CD4-positive, alpha-beta T cell (primary cell): ENCODE measurements around the gene MYO5A. TPM values are rescaled to one million over a fixed set of nuclear protein-coding genes. Genes with fewer than 3 reads are reported as not detected.
A peak's percentile ranks its signal among the peaks of the same experiment; 100 is the strongest.

Experiments used
- ATAC-seq: fragments of 200-7000 bp; cut with Tn5 transposase; one replicate; pipeline ENCODE4 v1.10.0; 2022; ENCODE audit warnings: mild to moderate bottlenecking; ENCODE audit not compliant: poor library complexity
- CTCF ChIA-PET: fragments of 350-600 bp; sonication (Branson Sonifier 250); formaldehyde crosslinking; loops from one replicate; lab custom pipeline; 2021; ENCODE audit warnings: antibody characterized with exemption, inconsistent platforms; lab: Charles Lee
- POLR2A ChIA-PET: fragments of 350-600 bp; sonication (Branson Sonifier 250); formaldehyde crosslinking; loops from one replicate; lab custom pipeline; 2021; ENCODE audit warnings: antibody characterized with exemption, inconsistent platforms; lab: Charles Lee
- DNase-seq, 14 experiments: peaks; one replicate each; pipeline ENCODE4 v3.0.0-alpha.2; 2013 to 2020; ENCODE audit warnings: mixed read lengths in 2 of 14
- H3K27ac ChIP-seq, 2 donors: one replicate each; pipeline versions ENCODE4 v1.5.1 to v1.7.0; 2013; ENCODE audit warnings: low read length in 2 of 2, low read depth in 1 of 2, mild to moderate bottlenecking in 1 of 2
- H3K27me3 ChIP-seq, 2 experiments: 1 replicate in 1 of 2; 2 replicates in 1 of 2; pipeline versions ENCODE4 v1.6.1 to v1.7.0; 2013; ENCODE audit warnings: low read length in 2 of 2, control low read depth in 1 of 2, mild to moderate bottlenecking in 1 of 2, moderate library complexity in 1 of 2; ENCODE audit not compliant: insufficient read depth in 2 of 2, control insufficient read depth in 1 of 2
- H3K36me3 ChIP-seq: one replicate; pipeline ENCODE4 v1.6.1; 2013; ENCODE audit warnings: low read length, control low read depth; ENCODE audit not compliant: insufficient read depth
- H3K4me1 ChIP-seq: one replicate; pipeline ENCODE4 v1.6.1; 2013; ENCODE audit warnings: low read length, control low read depth; ENCODE audit not compliant: insufficient read depth
- H3K4me3 ChIP-seq: one replicate; pipeline ENCODE4 v1.5.1; 2013; ENCODE audit warnings: mild to moderate bottlenecking, low read length, moderate library complexity
- H3K9me3 ChIP-seq, 2 experiments: 1 replicate in 1 of 2; 2 replicates in 1 of 2; pipeline versions ENCODE4 v1.6.1 to v1.7.0; 2013; ENCODE audit warnings: low read length in 2 of 2, mild to moderate bottlenecking in 2 of 2, control low read depth in 1 of 2, moderate library complexity in 1 of 2; ENCODE audit not compliant: control insufficient read depth in 1 of 2, insufficient read depth in 1 of 2
- H3K27ac Mint-ChIP-seq: one replicate; pipeline ENCODE4 v1.8.0; 2020; ENCODE audit warnings: mixed read lengths
- H3K27me3 Mint-ChIP-seq: one replicate; pipeline ENCODE4 v1.8.0; 2021; ENCODE audit warnings: mixed read lengths
- H3K36me3 Mint-ChIP-seq: one replicate; pipeline ENCODE4 v1.8.0; 2021; ENCODE audit warnings: low read depth, mixed read lengths
- H3K4me1 Mint-ChIP-seq: one replicate; pipeline ENCODE4 v1.8.0; 2021; ENCODE audit warnings: low read depth, mixed read lengths
- H3K4me3 Mint-ChIP-seq: one replicate; pipeline ENCODE4 v1.8.0; 2020; ENCODE audit warnings: mild to moderate bottlenecking, mixed read lengths
- H3K9me3 Mint-ChIP-seq: one replicate; pipeline ENCODE4 v1.8.0; 2020; ENCODE audit warnings: mixed read lengths
- CTCF ChIP-seq: fragments of 200-600 bp; IDR thresholded peaks from one replicate; pipeline ENCODE4 v1.8.0; 2022; ENCODE audit warnings: antibody characterized with exemption, mild to moderate bottlenecking
- intact Hi-C, 2 experiments: fragments of 100-400 bp; cut with DNase I in 1 of 2; cut with micrococcal nuclease in 1 of 2; formaldehyde crosslinking; loops; one replicate each; pipeline versions ENCODE4 v1.15.1 to v1.9.0; 2023 to 2025; cut with DNase I, micrococcal nuclease
- total RNA-seq, 174 experiments: library from RNA in 2 of 174; stranded (reverse) in 2 of 174; gene quantifications; one replicate each; pipeline ENCODE4 v1.2.3 and lab custom pipeline; 2021 to 2026

Gene MYO5A
- total RNA-seq, 2 experiments from 2014 or later: 25.5 TPM

GRCh38 chr15:52505151-52505550 lies 23.5 kb downstream of the MYO5A start:
- ATAC-seq (no peak), DNase-seq (no peak)
- intact Hi-C loops: no loop called here
- Mint-ChIP-seq H3K36me3 (no peaks in the 10 kb centered on the region), H3K4me1 (peaks cover 53% of the 10 kb centered on the region), H3K27ac (no peak overlapping the region), H3K27me3 (no peaks in the 10 kb centered on the region), H3K9me3 (no peaks in the 10 kb centered on the region), H3K4me3 (no peak overlapping the region)
- H3K27ac ChIP-seq: no peak overlapping the region
- ChIA-PET POLR2A (no interaction called here), CTCF (interaction anchor here (0.5 to 1.1 kb wide), 2 partner anchors 17 to 72 kb away, joined by 3 read pairs; no protein-coding TSS in a partner anchor)
- TF ChIP-seq CTCF: no peak
- no peaks in the 10 kb centered on the region for H3K9me3 ChIP-seq
- H3K27me3 ChIP-seq: no peaks in the 10 kb centered on the region
- H3K4me1 ChIP-seq: peaks cover 7% of the 10 kb centered on the region
- no peak overlapping the region for H3K4me3 ChIP-seq
- H3K36me3 ChIP-seq: no peaks in the 10 kb centered on the region

DNA sequence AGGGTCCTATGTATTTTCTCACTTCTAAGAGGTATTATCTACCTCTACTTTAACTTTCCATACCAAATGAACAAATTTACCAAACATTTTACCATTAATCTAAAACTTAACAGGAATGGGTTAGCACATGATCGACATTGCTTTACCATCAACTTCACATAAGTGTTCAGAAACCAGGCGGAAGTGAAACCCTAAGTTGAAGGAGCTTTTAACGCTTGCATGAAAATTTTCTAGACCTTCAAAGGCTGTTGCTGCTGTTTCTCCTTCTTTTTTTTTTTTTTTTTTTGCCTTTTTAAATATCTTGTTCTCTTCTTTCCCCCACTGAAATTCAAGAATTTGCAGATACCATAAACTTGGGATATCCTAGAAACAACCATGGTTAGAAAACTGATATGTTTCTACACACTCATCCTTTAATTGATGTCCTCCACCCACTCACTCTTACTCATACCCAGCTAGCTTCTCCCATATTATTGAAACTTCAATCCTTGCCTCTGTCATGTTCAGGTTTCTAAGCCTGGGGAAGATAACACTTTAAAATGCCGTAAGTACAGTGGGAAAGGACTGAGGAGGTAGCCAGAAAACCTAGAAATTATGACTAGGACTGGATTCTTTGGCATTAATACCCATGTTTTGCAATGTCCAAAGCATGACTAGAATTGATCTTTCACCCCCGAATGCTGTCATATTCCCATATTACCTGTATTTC lies 24.7 kb downstream of the MYO5A start:
- POLR2A ChIA-PET: interaction anchor here (0.6 to 1.0 kb wide), 3 partner anchors 22 to 63 kb away, joined by 3 to 5 read pairs (median 3); no protein-coding TSS in a partner anchor
- TF ChIP-seq CTCF: no peak
- intact Hi-C loops: no loop called here

DNA sequence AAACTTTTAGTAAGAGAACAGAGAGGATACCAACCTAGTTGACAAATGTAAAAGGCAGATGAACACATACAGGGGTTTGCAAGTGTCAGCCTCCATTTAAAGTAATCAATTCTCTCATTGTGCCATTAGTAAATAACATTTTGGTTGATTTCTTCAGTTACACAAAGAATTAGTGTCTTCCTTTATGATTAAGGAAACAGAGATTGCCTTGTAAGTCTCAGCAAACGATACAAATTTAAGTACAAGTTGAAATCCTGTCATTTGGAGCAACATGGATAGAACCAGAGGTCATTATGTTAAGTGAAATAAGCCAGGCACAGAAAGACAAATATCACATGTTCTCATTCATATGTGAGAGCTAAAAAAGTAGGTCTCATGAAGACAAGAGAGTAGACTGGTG lies 26.1 kb downstream of the MYO5A start:
- no peak for TF ChIP-seq CTCF
- Mint-ChIP-seq H3K36me3 (no peaks in the 10 kb centered on the region), H3K27ac (no peak overlapping the region), H3K4me3 (no peak overlapping the region), H3K4me1 (peaks cover 44% of the 10 kb centered on the region), H3K27me3 (no peaks in the 10 kb centered on the region), H3K9me3 (no peaks in the 10 kb centered on the region)
- no peak for ATAC-seq
- Histone ChIP-seq H3K27me3 (no peaks in the 10 kb centered on the region), H3K36me3 (no peaks in the 10 kb centered on the region), H3K4me3 (no peak overlapping the region), H3K4me1 (peaks cover 7% of the 10 kb centered on the region), H3K9me3 (no peaks in the 10 kb centered on the region), H3K27ac (no peak overlapping the region)
- DNase-seq: no peak
- ChIA-PET CTCF (no interaction called here), POLR2A (no interaction called here)
- intact Hi-C loops: no loop called here

More for the DNA sequence above, 24.7 kb downstream of the MYO5A start:
- peaks cover 51% of the 10 kb centered on the region for H3K4me1 Mint-ChIP-seq
- Histone ChIP-seq H3K36me3 (no peaks in the 10 kb centered on the region), H3K27me3 (no peaks in the 10 kb centered on the region), H3K4me3 (no peak overlapping the region), H3K27ac (peak overlapping the region in 1 of 2 donors; percentile 24), H3K9me3 (no peaks in the 10 kb centered on the region), H3K4me1 (peaks cover 7% of the 10 kb centered on the region)
- no peaks in the 10 kb centered on the region for H3K36me3 Mint-ChIP-seq
- H3K27ac Mint-ChIP-seq: peak overlapping the region; percentile 32
- no peaks in the 10 kb centered on the region for H3K9me3 Mint-ChIP-seq
- peak overlapping the region; percentile 73 for H3K4me3 Mint-ChIP-seq
- CTCF ChIA-PET: interaction anchor here (0.6 to 0.9 kb wide), 2 partner anchors 29 to 51 kb away, joined by 3 read pairs; no protein-coding TSS in a partner anchor
- ATAC-seq: peak; percentile 44
- peak in 3 of 14 experiments; percentile 25 to 38 (median 33) for DNase-seq
- H3K27me3 Mint-ChIP-seq: no peaks in the 10 kb centered on the region
